ENCODE measurements around the gene MLEC.

MLEC gene

GRCh38 chr12:120654656-120655055 is 32.3 kb upstream of the MLEC start:
- no peak for DNase-seq (ENCODE audit: extremely low read depth, low read depth)
- TF ChIP-seq CTCF (IDR thresholded peaks at IDR 0.05; ENCODE audit: low read depth, low read length) = no peak

- no peak for TF ChIP-seq CTCF (IDR thresholded peaks at IDR 0.05; ENCODE audit: low read depth, low read length)
- DNase-seq (ENCODE audit: extremely low read depth, low read depth) = no peak
These were observed 30.9 kb upstream of the MLEC start for GRCh38 chr12:120656008-120656407.

- no peak for DNase-seq (ENCODE audit: extremely low read depth, low read depth)
- no peak for TF ChIP-seq CTCF (IDR thresholded peaks at IDR 0.05; ENCODE audit: low read depth, low read length)
These were observed 28.4 kb upstream of the MLEC start for GRCh38 chr12:120658286-120659150.

GRCh38 chr12:120659151-120659525 is 27.8 kb upstream of the MLEC start:
- no peak for DNase-seq (ENCODE audit: extremely low read depth, low read depth)
- no peak for TF ChIP-seq CTCF (IDR thresholded peaks at IDR 0.05; ENCODE audit: low read depth, low read length)

DNA sequence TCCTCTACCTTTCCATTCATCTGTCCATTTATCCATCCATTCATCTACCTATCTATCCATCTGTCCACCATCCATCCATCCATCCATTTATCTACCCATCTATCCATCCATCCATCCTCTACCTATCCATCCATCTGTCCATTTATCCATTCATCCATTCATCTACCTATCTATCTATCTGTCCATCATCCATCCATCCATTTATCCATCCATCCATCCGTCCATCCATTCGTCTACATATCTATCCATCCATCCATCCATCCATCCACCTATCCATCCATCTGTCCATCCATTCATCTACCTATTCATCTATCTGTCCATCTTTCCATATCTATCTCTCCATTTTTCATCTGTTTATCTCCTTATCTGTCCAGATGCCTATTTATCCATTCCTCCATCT is 25.5 kb upstream of the MLEC start:
- TF ChIP-seq CTCF (IDR thresholded peaks at IDR 0.05; ENCODE audit: low read depth, low read length) = no peak
- DNase-seq (ENCODE audit: extremely low read depth, low read depth) = no peak

GRCh38 chr12:120662879-120663278 is 24.1 kb upstream of the MLEC start:
- no peak for TF ChIP-seq CTCF (IDR thresholded peaks at IDR 0.05; ENCODE audit: low read depth, low read length)

GRCh38 chr12:120663741-120664140 is 23.2 kb upstream of the MLEC start:
- DNase-seq (ENCODE audit: extremely low read depth, low read depth) = no peak

More at GRCh38 chr12:120662879-120663278, 24.1 kb upstream of the MLEC start:
- no peak for DNase-seq (ENCODE audit: extremely low read depth, low read depth)

More at GRCh38 chr12:120663741-120664140, 23.2 kb upstream of the MLEC start:
- no peak for TF ChIP-seq CTCF (IDR thresholded peaks at IDR 0.05; ENCODE audit: low read depth, low read length)

All from AG09319 (cell line).